Mammary epithelial cell (primary cell): ENCODE results near the gene BCCIP.

Experiments
- CTCF ChIP-seq, 2 donors: IDR thresholded peaks in 1 of 2; conservative IDR thresholded peaks in 1 of 2; 2 replicates each; pipeline ENCODE4 v1.5.1; 2011 to 2012; ENCODE audit warnings: inconsistent platforms in 2 of 2, low read length in 2 of 2, mild to moderate bottlenecking in 2 of 2, control low read depth in 1 of 2, low read depth in 1 of 2; ENCODE audit not compliant: insufficient read depth in 1 of 2; ENCODE audit errors: extremely low read depth in 1 of 2
- EZH2 ChIP-seq: IDR thresholded peaks from 2 replicates; pipeline ENCODE4 v1.6.1; 2012; ENCODE audit warnings: low read length, inconsistent platforms, borderline replicate concordance

GRCh38 chr10:125777806-125778205, 45.5 kb upstream of the BCCIP start:
- TF ChIP-seq CTCF (conservative IDR thresholded peaks at IDR 0.05 in 1 of 2, IDR thresholded peaks at IDR 0.05 in 1 of 2; ENCODE audit: extremely low read depth in 1 of 2, insufficient read depth in 1 of 2, low read depth in 1 of 2, low read length in 2 of 2) (no peak), EZH2 (no peak)
